ENCODE results near the gene IGFN1. TPM values are rescaled to one million over a fixed set of nuclear protein-coding genes. Genes with fewer than 3 reads are reported as not detected.
"Not testable (repeated sequence)": the region's sequence is repeated elsewhere in the genome, so short reads cannot be mapped to it uniquely, and the experiment has no call there.

The IGFN1 gene
- total RNA-seq, 1 donor from 2014 or later, result not detected

GRCh38 chr1:201239646-201240045, 49.0 kb downstream of the IGFN1 start:
- not testable (repeated sequence) for DNase-seq (ENCODE audit: extremely low read depth, low read depth, low spot score)

- no peak for DNase-seq (ENCODE audit: extremely low read depth, low read depth, low spot score)
Measured at GRCh38 chr1:201240171-201240570, 49.5 kb downstream of the IGFN1 start.

- DNase-seq (ENCODE audit: extremely low read depth, low read depth, low spot score), result no peak
Measured at GRCh38 chr1:201241736-201242135, 51.1 kb downstream of the IGFN1 start.

DNA sequence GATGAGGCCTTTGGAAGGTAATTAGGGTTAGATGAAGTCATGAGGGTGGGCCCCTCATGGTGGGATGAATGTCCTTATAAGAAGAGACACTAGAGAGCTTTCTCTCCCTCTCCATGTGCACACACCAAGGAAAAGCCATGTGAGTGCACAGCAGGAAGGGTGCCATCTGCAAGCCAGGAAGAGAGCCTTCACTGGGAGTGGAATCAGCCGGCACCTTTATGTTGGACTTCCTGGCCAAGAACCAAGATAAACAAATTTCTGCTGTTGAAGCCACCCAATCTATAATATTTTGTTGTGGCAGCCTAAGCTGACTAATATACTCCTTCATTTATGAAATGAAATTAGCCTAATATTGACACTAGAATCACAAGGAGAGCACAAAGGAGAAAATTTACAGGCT, 54.5 kb downstream of the IGFN1 start:
- no peak for DNase-seq (ENCODE audit: extremely low read depth, low read depth, low spot score)

DNA sequence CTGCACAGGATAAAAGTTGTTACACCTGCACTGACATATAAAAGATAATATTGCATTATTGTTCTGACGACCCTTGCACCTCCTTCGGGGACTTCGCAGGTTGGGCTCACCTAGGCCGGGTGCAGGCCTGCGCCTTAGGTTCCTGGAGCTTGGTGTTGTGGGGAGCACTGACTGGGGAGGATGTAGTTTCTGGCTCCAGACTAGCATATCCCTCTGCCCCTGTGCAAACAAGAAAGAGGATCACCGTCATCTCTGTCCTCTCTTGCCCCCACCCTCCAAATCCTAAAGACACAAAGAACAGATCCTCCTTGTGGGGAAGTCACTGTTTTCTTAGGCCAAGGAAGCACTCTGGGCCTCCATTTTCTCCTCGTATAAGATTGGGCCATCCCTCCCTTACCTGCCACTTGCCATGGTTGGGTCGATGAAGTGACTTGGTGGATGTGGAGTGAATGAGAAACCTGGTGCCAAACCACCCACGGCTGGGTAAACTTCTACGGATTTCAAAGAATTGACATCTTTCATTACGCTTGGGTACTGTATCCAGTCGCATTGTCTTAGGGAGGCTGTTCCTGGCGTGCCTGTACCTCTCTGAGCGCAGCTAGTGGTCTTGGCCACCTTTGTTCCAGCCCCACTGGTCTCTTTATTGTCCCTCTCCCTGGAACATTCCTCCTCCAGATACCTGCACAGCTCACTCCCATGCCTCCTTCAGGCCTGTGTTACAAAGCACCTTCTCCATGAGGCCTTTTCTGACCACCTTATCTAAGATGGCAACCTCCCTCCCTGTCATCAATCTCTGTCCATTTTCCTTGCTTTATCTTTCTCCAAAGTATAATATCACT, 58.3 kb downstream of the IGFN1 start:
- no peak for DNase-seq (ENCODE audit: extremely low read depth, low read depth, low spot score)

DNA sequence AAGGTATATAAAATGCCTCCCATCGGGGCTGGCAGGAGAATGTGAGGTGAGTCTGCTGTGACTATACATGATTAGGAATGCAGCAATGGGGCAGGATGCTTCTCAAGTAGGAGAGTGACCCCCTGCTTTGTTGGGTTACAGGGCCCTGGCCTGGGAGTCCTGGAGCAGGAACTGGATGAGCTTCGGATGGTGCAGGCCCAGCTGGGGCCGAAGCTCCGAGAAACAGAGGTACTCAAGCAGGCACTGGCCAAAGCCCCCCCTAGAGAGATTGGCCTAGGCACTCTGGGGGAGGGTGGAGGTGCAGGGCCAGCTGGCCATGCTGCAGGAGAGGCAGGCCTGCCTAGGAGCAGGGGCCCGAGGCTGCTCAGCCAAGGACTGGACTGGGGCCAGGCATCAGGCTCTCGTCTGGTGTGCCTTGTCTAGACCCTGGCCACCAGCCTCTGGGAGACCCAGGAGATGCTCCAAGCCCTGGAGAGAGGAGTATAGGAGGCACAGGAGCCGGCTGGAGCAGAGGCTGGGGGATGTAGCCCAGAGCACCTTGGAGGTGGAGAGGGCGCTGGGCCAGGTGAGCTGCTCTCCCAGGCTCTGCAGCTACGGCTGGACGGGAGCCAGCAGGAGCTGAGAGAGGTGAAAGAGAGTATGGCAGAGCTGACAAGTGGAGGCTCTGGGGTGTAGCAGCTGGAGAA, 59.8 kb downstream of the IGFN1 start:
- DNase-seq (ENCODE audit: extremely low read depth, low read depth, low spot score), result no peak

DNA sequence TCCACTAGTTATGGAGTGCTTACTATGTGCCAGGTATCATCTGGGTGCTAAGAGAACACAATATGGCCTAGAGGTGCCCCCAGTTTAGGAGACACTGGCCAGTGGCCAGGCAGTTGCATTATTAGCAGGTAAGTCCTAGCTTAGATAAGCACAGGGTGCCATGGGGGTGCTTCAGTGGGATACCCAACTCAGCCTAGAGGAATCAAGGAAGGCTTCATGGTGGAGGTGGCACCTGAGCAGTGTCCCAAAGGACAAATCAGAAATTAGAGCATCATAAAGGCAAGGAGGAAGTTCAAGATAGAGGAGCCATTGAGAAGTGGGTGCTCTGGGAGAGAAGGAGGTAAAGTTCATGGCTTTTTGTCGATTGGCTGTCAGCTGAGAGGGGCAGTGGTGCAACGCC, 60.8 kb downstream of the IGFN1 start:
- DNase-seq (ENCODE audit: extremely low read depth, low read depth, low spot score), result no peak

GRCh38 chr1:201251851-201252430, 61.3 kb downstream of the IGFN1 start:
- DNase-seq (ENCODE audit: extremely low read depth, low read depth, low spot score), result no peak

DNA sequence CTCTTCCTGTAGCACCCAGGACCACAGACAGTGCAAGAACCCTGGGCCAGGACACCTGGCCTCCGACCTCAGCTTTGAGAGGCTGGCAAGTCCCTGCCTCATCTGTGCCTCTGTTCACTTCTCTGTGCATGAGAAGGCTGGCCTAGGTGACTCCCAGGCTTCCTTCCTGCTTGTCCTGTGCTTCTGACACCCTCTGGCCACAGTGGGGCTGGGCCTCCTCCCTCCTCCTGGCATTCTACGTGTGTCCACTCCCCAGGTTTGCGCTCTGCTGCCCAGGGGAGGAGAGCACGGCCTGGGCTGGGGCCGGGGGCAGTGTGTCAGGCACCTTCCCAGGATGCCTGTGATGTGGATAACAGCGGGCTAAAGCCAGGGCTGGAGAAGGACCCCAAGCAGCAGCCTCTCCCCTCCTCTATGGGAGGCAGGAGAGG, 62.3 kb downstream of the IGFN1 start:
- no peak for DNase-seq (ENCODE audit: extremely low read depth, low read depth, low spot score)

- no peak for DNase-seq (ENCODE audit: extremely low read depth, low read depth, low spot score)
Measured at GRCh38 chr1:201253411-201253810, 62.8 kb downstream of the IGFN1 start.

GRCh38 chr1:201253906-201254624, 63.4 kb downstream of the IGFN1 start:
- DNase-seq (ENCODE audit: extremely low read depth, low read depth, low spot score), result no peak

DNA sequence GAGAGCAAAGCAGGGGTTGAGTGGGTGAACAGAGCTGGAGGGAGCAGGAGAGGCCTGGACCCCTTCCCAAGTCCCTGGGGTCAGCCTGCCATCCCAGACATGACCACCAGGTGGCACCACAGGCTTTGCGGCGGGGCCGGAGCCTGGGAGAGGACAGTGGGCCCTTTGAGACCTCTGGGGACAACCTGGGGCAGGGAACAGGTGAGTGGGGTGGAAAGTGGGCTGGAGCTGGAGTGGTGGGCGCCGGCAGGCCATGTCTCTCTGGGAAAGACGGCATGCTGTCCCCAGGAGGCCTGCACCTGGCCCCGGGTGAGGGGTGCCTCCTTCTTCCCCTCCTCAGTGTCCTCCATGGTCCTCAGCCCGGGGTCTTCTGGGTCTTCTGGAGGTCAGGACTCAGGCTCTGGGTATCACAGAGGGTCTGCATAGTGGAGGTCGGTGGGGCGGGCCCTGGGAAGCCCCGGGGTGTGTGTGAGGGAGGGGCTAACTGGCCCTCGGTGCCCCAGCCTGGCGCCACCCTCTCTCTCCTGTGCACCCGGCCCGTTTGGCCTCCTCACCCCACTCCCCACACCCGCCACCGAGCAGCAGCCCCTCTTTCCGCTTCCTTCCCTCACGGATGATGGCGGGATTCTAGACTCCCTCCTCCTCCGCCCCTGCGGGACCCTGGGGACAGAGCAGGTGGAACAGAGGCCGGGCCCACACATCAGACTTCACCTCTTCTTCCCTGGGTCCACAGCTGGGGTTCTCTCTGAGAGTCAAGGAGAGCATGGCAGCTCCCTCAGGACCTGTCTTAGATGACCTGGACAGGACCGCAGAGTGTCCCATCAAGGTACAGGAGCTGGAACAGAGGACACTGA, 64.2 kb downstream of the IGFN1 start:
- no peak for DNase-seq (ENCODE audit: extremely low read depth, low read depth, low spot score)

DNA sequence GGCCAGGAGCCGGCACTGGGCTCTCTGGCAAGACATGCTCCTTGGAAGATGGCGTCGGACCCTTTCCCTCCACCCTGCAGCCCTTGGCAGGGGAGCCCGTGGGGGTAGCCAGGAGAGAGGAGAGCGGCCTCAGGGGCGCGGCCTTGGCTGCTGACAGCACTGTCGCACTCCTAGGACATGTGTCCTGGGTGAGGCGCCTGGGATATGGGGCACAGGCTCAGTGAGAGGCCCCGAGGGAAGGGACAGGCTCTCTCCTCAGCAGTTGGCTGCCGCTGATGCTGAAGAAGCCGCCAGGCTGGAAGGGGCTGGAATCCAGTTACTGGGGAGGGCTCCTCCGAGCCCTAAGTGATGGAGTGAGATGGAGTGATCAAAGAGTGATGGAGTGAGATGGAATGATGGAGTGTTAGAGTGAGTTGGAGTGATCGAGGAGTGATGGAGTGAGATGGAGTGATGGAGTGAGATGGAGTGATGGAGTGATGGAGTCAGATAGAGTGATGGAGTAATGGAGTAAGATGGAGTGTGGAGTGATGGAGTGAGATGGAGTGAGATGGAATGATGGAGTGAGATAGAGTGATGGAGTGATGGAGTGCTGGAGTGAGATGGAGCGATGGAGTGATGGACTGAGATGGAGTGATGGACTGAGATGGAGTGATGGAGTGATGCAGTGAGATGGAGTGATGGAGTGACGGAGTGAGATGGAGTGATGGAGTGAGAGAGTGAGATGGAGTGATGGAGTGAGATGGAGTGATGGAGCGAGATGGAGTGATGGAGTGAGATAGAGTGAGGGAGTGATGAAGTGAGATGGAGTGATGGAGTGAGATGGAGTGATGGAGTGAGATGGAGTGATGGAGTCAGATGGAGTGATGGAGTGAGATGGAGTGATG, 65.1 kb downstream of the IGFN1 start:
- DNase-seq (ENCODE audit: extremely low read depth, low read depth, low spot score), result no peak

DNA sequence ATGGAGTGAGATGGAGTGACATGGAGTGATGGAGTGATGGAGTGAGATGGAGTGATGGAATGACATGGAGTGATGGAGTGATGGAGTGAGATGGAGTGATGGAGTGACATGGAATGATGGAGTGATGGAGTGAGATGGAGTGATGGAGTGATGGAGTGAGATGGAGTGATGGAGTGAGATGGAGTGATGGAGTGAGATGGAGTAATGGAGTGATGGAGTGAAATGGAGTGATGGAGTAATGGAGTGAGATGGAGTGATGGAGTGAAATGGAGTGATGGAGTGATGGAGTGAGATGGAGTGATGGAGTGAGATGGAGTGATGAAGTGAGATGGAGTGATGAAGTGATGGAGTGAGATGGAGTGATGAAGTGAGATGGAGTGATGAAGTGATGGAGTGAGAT, 67.5 kb downstream of the IGFN1 start:
- not testable (repeated sequence) for DNase-seq (ENCODE audit: extremely low read depth, low read depth, low spot score)

GRCh38 chr1:201258763-201259230, 68.2 kb downstream of the IGFN1 start:
- DNase-seq (ENCODE audit: extremely low read depth, low read depth, low spot score), result no peak

- DNase-seq (ENCODE audit: extremely low read depth, low read depth, low spot score), result no peak
Measured at GRCh38 chr1:201259476-201260235, 69.0 kb downstream of the IGFN1 start.

GRCh38 chr1:201260236-201260590, 69.6 kb downstream of the IGFN1 start:
- no peak for DNase-seq (ENCODE audit: extremely low read depth, low read depth, low spot score)

- DNase-seq (ENCODE audit: extremely low read depth, low read depth, low spot score), result no peak
Measured at GRCh38 chr1:201260648-201261311, 70.2 kb downstream of the IGFN1 start.
